Measurements from ENCODE around the gene EFNA4.

GRCh38 chr1:155022927-155023236, 40.7 kb upstream of the EFNA4 start:
- TF ChIP-seq CTCF (IDR thresholded peaks at IDR 0.05 in 4 of 5, conservative IDR thresholded peaks at IDR 0.05 in 1 of 5) (no peak), POLR2A (IDR thresholded peaks at IDR 0.05) (no peak)
